Stimulated activated naive CD4-positive, alpha-beta T cell (primary cell): ENCODE results near the gene CHRM5.

Experiments
- DNase-seq, 6 experiments: peaks; one replicate each; lab custom pipeline; 2025; lab: John Stamatoyannopoulos, UW

CHRM5 gene

DNA sequence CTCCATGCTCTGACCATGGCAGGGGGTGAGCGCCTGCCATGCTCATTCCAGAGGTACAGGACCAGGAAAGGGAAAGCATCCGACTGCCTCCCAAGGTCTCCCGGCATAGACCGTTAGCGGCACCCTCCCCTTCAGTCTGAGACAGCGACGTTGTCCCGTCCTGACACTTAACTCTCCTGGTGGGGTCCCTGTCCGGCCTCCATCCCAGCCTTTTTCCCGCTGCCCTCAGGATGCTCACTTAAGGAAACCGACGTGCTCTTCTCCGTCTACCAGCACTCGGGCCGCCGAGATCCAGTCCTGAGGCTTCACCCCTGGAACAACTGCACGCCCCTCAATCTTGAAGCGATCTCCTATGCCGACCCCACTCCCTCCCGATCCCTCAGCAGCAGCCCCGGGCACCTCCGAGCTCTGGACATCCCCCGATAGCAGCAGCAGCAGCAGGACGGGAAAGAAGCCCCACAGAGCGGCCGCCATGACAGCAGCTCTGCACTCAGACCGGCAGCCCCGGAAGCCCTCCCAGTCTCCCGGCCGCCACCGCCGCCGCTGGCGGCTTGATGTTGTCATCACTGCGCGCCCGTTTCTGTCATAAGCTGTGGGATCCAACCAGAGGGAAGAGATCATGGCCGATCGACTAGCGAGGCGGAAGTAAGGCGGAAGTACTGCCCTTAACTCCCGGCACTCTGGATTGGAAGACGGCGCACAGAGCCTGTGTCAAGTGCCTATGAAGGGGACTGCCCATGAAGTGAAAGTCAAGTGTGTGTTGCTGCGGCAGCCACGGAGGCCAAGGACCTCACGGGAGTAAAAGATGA lies 133.3 kb downstream of the CHRM5 start, which contains the start of the genes EMC7 and PGBD4:
EMC7 (minus strand) TSS at position 497 of the 809 bp plus-strand sequence; CDS start at position 474, 23 bp downstream.
PGBD4 (plus strand) TSS at position 718 of the 809 bp plus-strand sequence. CDS start 449 bp downstream, outside the sequence.
- DNase-seq = peak; percentile 96 to 99 (median 98)

DNA sequence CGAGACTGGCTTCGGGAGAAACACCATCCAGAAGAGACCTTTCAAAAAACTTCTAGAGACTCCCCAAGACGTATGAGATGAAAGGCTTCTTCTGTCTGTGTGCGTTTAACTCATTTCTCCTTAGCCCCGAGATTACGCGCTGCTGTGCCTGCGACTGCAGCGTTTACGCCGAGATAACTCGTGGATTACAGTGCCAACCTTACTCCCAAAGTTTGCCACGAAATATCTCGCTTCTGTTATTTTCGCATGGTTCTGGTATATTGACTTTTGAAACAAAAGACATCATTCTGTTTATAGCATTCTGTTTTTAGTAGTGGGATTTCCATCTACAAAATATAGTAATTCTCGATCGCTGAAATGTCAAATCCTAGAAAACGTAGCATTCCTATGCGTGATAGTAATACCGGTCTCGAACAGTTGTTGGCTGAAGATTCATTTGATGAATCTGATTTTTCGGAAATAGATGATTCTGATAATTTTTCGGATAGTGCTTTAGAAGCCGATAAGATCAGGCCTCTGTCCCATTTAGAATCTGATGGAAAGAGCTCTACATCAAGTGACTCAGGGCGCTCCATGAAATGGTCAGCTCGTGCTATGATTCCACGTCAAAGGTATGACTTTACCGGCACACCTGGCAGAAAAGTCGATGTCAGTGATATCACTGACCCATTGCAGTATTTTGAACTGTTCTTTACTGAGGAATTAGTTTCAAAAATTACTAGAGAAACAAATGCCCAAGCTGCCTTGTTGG lies 134.1 kb downstream of the CHRM5 start:
- peak in 1 of 6 experiments; percentile 2 for DNase-seq

DNA sequence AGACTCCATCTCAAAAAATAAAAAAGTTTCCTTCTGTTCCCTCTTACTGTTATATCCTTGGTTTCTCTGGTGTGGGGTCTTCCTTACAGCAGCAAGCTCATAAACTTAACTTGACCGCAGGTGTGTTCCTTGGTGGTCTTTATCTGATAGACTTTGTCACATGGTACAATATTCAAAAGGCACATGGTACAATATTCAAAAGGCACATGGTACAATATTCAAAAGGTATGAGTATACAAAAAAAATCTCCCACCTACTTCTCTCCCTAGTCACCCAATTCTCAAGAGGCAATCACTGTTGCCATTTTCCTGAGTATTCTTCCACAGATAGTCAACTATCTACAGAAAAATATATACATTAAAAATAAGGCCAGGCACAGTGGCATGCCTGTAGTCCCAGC lies 138.1 kb downstream of the CHRM5 start:
- DNase-seq = no peak

DNA sequence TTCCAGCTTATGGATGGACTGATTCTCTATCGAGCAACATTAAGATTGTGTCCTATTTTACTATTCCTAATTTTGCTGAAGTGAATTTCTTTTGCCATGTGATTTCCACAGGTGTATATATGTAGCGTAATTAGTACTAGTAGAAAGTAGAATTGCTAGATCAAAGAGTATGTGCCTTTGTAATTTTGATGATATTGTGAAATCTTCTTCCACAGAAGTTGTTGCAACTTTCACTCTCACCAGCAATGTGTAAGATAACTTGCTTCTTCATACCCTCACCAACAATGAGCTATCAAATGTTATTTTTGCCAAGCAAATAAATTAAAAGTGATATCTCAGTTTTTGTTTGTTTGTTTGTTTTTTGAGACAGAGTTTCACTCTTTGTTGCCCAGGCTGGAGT lies 139.0 kb downstream of the CHRM5 start:
- no peak for DNase-seq

DNA sequence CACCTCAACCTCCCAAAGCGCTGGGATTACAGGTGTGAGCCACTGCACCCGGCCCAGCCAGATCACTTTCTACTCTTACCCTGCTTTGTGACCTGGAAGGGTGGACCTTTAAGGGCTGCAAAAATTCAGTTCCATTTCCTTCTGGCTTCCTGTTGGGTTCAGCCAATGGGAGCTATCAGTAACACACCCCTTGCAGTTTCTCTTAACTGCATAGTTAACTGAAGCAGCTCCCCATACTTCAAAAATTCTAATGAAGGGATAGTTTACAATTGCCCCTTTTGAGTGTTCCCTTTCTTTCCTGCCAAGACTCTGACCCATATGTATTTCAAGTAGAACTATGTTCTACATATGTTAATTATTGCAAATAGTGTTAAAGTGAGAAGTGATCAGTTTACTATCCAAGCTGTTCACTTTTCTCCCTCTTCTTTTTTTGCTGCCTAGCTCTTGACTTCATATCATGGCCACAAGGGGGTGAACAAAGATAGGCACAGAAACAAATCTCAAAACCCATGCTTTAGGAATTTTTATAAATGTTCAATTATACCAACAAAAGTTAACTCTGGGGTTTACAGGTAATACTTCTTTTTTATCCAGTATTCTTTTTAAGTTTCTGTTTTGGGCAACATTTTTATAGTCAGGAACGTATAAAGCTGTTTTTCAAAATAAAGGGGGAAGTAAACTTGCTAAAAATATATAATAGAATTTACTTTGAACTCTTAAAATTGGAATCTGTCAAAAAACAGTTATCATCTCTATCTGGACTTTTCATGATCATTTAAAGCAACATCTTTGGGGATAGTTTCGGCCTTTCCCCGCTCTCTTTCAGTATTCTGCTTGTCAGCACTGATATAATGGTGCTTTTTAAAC lies 141.7 kb downstream of the CHRM5 start:
- DNase-seq = peak in 2 of 6 experiments; percentile 4 to 6

DNA sequence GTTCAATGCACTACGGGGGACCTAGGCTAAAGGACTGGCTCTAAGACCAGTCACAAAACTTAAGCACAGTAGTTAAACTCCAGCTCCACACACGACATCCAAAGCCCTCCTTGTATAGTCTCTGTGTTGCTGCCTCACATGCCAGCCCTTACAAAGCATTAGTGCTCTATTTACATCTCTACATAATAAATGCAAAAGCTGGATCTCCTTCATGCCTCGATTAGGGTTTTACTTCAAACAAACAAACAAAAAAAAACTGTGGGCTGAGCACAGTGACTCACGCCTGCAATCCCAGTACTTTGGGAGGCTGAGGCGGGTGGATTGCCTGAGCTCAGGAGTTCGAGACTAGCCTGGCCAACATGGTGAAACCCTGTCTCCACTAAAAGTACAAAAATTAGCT lies 143.2 kb downstream of the CHRM5 start:
- no peak for DNase-seq

DNA sequence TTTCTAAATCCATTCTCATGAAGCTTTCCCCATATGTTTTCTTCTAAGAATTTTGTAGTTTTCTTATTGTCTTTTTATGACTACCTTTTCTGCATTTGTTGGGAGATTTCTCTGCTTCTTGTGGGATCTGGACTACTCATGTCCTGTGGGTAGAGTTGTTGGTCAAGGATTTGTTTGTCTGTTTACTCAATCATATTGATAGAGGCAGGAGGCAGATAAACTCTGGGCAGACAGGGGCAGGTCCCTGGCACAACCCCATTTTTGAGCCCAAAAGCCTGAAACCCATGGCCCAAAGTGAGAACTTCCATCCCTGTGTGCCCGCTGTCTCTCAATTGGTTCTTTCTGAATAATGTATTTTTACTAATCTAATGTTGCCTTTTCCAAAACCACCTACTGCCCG lies 145.9 kb downstream of the CHRM5 start:
- no peak for DNase-seq

DNA sequence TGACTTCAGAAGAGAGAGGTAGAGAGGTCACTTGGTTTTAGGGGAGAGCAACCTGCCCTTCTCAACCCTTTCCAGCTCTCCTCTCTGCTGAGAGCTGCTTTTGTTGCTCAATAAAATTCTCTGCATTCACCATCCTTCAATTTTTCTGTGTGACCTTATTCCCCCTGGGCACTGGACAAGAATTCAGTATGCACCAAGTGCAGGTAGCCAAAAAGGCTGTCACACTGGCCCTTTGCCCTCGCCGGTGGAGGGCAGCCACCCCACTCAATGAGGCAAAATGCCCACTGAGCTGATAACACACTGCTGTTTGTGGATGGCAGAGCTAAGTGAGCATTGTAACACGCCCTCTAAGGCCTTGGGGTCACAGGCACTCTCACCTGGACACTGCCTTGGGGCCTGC lies 146.4 kb downstream of the CHRM5 start:
- no peak for DNase-seq

DNA sequence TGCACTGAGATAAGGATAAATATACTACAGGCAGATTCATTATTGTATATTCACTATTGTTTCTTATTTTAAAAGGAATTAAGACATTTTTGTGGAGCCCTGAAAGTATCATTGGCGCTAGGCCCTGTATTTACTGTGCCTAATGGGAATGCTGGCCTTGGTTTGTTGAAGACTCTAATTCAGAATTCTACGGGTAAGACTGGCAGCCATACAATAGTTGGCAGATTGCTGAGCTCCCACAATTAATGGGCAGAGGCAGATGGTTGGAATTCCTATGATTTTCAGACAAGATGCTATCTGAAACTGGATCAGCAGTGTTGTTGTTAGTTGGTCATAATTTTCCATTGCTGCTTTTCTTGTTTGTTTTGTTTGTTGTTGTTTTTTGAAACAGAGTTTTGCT lies 148.3 kb downstream of the CHRM5 start:
- no peak for DNase-seq
